ENCODE data around the gene ACAD11. TPM values are rescaled to one million over a fixed set of nuclear protein-coding genes. Genes with fewer than 3 reads are reported as not detected.

The ACAD11 gene
- total and polyA plus RNA-seq, 9 of the 15 experiments (the other 6 are each of a cell fraction or from before 2014, with no cell fraction given), result 1.3 to 8.4 (median 4.0) TPM

DNA sequence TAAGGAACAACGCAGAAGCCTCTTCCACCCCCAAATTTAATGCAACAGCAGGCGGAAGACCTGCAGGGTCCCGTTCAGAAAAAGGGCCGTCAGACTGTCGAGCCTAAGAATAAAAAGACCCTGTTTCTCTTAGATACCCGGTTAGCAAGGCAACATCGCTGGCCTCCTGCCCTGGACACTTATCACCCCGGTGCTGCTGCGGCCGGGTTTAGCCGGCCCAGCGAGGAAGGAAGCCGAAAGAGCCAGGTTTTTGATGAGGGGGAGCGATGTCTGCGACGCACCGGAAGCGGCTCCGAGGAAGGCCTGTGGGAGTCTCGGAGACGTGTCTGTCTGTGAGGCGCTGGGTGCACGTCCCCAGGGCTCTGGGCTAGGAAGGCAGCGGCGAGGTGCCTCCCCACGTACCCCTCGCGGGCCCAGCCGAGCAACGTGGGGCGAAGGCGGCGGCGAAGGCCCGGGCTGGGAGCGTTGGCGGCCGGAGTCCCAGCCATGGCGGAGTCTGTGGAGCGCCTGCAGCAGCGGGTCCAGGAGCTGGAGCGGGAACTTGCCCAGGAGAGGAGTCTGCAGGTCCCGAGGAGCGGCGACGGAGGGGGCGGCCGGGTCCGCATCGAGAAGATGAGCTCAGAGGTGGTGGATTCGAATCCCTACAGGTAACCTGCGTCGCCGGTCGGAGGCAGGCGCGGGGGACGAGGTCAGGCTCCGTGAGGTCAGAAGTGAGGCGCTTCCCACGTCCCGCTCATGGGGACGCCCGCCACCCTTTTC, 622 bp upstream of the ACAD11 start, which contains the start of gene UBA5 (continued):
- 0 out of 4 replicates have a peak, but pooled peaks of 1 of the 2 experiments have one; percentile 10 for TF ChIP-seq SIN3A (IDR thresholded peaks at IDR 0.05; ENCODE audit: borderline replicate concordance in 2 of 2, control insufficient read depth in 1 of 2, low read depth in 2 of 2, low read length in 2 of 2)
- no peak for TF ChIP-seq CBFA2T3 (IDR thresholded peaks at IDR 0.05)
- TF ChIP-seq SUPT5H (IDR thresholded peaks at IDR 0.05), result peak; percentile 75
- TF ChIP-seq ETV5 (CRISPR knock-in tag; IDR thresholded peaks at IDR 0.05; ENCODE audit: low read depth), result peak; percentile 21; the same call in 1 of the 2 replicates

DNA sequence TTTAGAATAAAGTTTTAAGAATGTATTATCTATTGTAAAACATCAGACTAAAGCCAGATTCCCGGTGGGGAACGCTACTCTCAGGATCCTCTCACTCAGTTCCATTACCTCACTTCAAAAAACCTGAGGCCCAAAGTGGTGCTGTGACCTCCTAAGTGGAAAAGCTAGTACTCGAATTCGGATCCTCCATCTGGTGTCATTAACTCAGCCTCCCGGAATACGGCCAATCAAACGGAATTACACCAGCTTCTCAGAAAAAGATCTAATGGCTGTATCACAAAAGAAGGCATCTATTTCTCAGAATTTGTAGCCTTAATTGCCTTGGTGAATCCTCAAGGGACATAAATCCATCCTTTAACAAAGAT, 627 bp downstream of the ACAD11 start:
- Histone ChIP-seq H3K9ac (ENCODE audit: insufficient read depth in 1 of 2, low read depth in 2 of 2, low read length in 2 of 2) (peak overlapping the region; percentile 90 to 98; a peak in 3 of 4 replicates), H3K36me3 (ENCODE audit: control insufficient read depth, insufficient read depth, low read length) (peaks cover 3% of the 10 kb centered on the region; the same call in 2 of the 3 replicates)
- POLR2A ChIA-PET, result interaction anchor here (0.7 to 1.2 kb wide), 4 partner anchors 14 to 298 kb away, joined by 3 read pairs; no protein-coding TSS in a partner anchor

More for the DNA sequence above, 627 bp downstream of the ACAD11 start:
- FAIRE-seq (no peak), DNase-seq (ENCODE audit: extremely low read depth in 1 of 4, low spot score in 3 of 4) (peak in 2 of 4 experiments; percentile 8 to 10), ATAC-seq (peak; percentile 2; the same call in 1 of the 3 replicates)
- H3K4me3 ChIP-seq, result peak overlapping the region; percentile 91
- CTCF ChIA-PET (ENCODE audit: low intra/inter-chr PET ratio), result no interaction called here
- H2AFZ ChIP-seq (ENCODE audit: low read depth, low read length), result peak overlapping the region; percentile 99
- in situ Hi-C loops (cut with MboI) (no loop called here), intact Hi-C loops (cut with micrococcal nuclease) (loop anchor here (2.0 to 10.0 kb wide), 3 partner anchors 64 to 723 kb away; partner anchors contain the start of gene NPHP3)
- no peaks in the 10 kb centered on the region for H3K9me1 ChIP-seq (ENCODE audit: control insufficient read depth, insufficient read depth, low read length)
- no TSS peak for BruUV-seq (replicated peaks)
- H3K27me3 ChIP-seq (ENCODE audit: control insufficient read depth in 2 of 2, insufficient read depth in 2 of 2, low read length in 2 of 2), result no peaks in the 10 kb centered on the region
- TF ChIP-seq, protein P1, sequence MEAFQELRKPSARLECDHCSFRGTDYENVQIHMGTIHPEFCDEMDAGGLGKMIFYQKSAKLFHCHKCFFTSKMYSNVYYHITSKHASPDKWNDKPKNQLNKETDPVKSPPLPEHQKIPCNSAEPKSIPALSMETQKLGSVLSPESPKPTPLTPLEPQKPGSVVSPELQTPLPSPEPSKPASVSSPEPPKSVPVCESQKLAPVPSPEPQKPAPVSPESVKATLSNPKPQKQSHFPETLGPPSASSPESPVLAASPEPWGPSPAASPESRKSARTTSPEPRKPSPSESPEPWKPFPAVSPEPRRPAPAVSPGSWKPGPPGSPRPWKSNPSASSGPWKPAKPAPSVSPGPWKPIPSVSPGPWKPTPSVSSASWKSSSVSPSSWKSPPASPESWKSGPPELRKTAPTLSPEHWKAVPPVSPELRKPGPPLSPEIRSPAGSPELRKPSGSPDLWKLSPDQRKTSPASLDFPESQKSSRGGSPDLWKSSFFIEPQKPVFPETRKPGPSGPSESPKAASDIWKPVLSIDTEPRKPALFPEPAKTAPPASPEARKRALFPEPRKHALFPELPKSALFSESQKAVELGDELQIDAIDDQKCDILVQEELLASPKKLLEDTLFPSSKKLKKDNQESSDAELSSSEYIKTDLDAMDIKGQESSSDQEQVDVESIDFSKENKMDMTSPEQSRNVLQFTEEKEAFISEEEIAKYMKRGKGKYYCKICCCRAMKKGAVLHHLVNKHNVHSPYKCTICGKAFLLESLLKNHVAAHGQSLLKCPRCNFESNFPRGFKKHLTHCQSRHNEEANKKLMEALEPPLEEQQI (IDR thresholded peaks at IDR 0.05), result peak; percentile 12; the same call in 1 of the 2 replicates
- TF ChIP-seq SIN3A (IDR thresholded peaks at IDR 0.05; ENCODE audit: borderline replicate concordance in 2 of 2, control insufficient read depth in 1 of 2, low read depth in 2 of 2, low read length in 2 of 2) (no peak), RB1 (IDR thresholded peaks at IDR 0.05; ENCODE audit: low read depth) (no peak)
- no peaks in the 10 kb centered on the region for H4K20me1 ChIP-seq (replicated peaks; ENCODE audit: control insufficient read depth, insufficient read depth, low read length)
- H3K79me2 ChIP-seq (ENCODE audit: control insufficient read depth, insufficient read depth, low read length), result peaks cover 48% of the 10 kb centered on the region
- H3K27ac ChIP-seq (ENCODE audit: extremely low read depth, low read depth, low read length), result peak overlapping the region; percentile 91; the same call in 2 of the 3 replicates
- H3K4me2 ChIP-seq (ENCODE audit: insufficient read depth, low read length), result peak overlapping the region; percentile 93
- 5% methylated on average over 7 of the region's 7 CpGs for WGBS (ENCODE audit: insufficient coverage, low coverage, missing lambda C conversion rate)
- peaks cover 0 to 9% of the 10 kb centered on the region in 2 experiments; a peak in 4 of 5 replicates for H3K4me1 ChIP-seq (replicated peaks in 1 of 2; ENCODE audit: control insufficient read depth in 2 of 2, insufficient read depth in 2 of 2, low read length in 2 of 2)
- no peaks in the 10 kb centered on the region for H3K9me3 ChIP-seq (replicated peaks; ENCODE audit: control insufficient read depth, insufficient read depth, low read depth, low read length)
